HG03097 (cell line): Measurements from ENCODE around the gene MCF2L.

Experiments used
- ATAC-seq: cut with Tn5 transposase; IDR thresholded peaks from one replicate; pipeline ENCODE4 v1.9.1; 2021; ENCODE audit not compliant: unreplicated experiment, low FRiP score

The MCF2L gene

GRCh38 chr13:112979406-112979902 lies 10.4 kb downstream of the MCF2L start:
- no peak for ATAC-seq

GRCh38 chr13:112980434-112980833 lies 11.4 kb downstream of the MCF2L start:
- ATAC-seq: no peak

GRCh38 chr13:112981451-112981850 lies 12.4 kb downstream of the MCF2L start:
- no peak for ATAC-seq

- no peak for ATAC-seq
Observed at GRCh38 chr13:112982281-112983041, 13.4 kb downstream of the MCF2L start.

GRCh38 chr13:112983042-112983305 lies 14.0 kb downstream of the MCF2L start:
- ATAC-seq: no peak

- no peak for ATAC-seq
Observed at GRCh38 chr13:112983428-112984196, 14.6 kb downstream of the MCF2L start.

GRCh38 chr13:112984501-112984900 lies 15.5 kb downstream of the MCF2L start:
- no peak for ATAC-seq

- ATAC-seq: no peak
Observed at GRCh38 chr13:112984954-112985802, 16.2 kb downstream of the MCF2L start.

GRCh38 chr13:112985803-112986408 lies 16.9 kb downstream of the MCF2L start:
- ATAC-seq: no peak

- no peak for ATAC-seq
Observed at GRCh38 chr13:112986470-112986869, 17.5 kb downstream of the MCF2L start.

GRCh38 chr13:112986946-112987681 lies 18.1 kb downstream of the MCF2L start:
- ATAC-seq: no peak

GRCh38 chr13:112987682-112988024 lies 18.6 kb downstream of the MCF2L start:
- ATAC-seq: no peak

- ATAC-seq: no peak
Observed at GRCh38 chr13:112990783-112991182, 21.8 kb downstream of the MCF2L start.

- ATAC-seq: no peak
Observed at GRCh38 chr13:112991609-112992008, 22.6 kb downstream of the MCF2L start.

GRCh38 chr13:112992931-112993680 lies 24.1 kb downstream of the MCF2L start:
- ATAC-seq: no peak

GRCh38 chr13:112994084-112994780 lies 25.2 kb downstream of the MCF2L start:
- no peak for ATAC-seq

GRCh38 chr13:112994781-112995355 lies 25.9 kb downstream of the MCF2L start:
- ATAC-seq: no peak

- no peak for ATAC-seq
Observed at GRCh38 chr13:112995395-112996191, 26.6 kb downstream of the MCF2L start.
